DOHH2 (cell line): ENCODE data around the gene CUTC.

ENCODE experiments used
- CTCF ChIP-seq: fragments of 200-600 bp; sonication (generic); IDR thresholded peaks from one replicate; pipeline ENCODE4 v1.5.1; 2014; ENCODE audit warnings: antibody characterized with exemption, mild to moderate bottlenecking, low read depth, low read length; ENCODE audit not compliant: poor library complexity, severe bottlenecking
- EZH2phosphoT487 ChIP-seq: fragments of 200-600 bp; sonication (generic); IDR thresholded peaks from 2 replicates; pipeline ENCODE4 v1.6.1; 2017; ENCODE audit warnings: borderline replicate concordance, mild to moderate bottlenecking, antibody characterized with exemption, low read length, moderate library complexity, mixed read lengths

GRCh38 chr10:99787782-99788445 is 55.9 kb downstream of the CUTC start:
- TF ChIP-seq EZH2phosphoT487, result no peak
- TF ChIP-seq CTCF, result no peak
